HFFc6 (cell line): ENCODE results near the gene RPS5. TPM values are rescaled to one million over a fixed set of nuclear protein-coding genes. Genes with fewer than 3 reads are reported as not detected.

Experiments
- DNase-seq: peaks from one replicate; pipeline ENCODE4 v3.0.0-alpha.2; 2018
- H3K27ac Mint-ChIP-seq: 2 replicates; pipeline ENCODE4 v1.8.0; 2020; ENCODE audit warnings: mild to moderate bottlenecking, mixed read lengths
- H3K27me3 Mint-ChIP-seq: 2 replicates; pipeline ENCODE4 v1.8.0; 2021; ENCODE audit warnings: mild to moderate bottlenecking, moderate library complexity, mixed read lengths; ENCODE audit not compliant: insufficient read depth
- H3K36me3 Mint-ChIP-seq: 2 replicates; pipeline ENCODE4 v1.8.0; 2021; ENCODE audit warnings: low read depth, mixed read lengths
- H3K4me1 Mint-ChIP-seq: 2 replicates; pipeline ENCODE4 v1.8.0; 2020; ENCODE audit warnings: low read depth, mixed read lengths
- H3K4me3 Mint-ChIP-seq: 2 replicates; pipeline ENCODE4 v1.8.0; 2020; ENCODE audit warnings: mild to moderate bottlenecking, moderate library complexity, mixed read lengths
- H3K9me3 Mint-ChIP-seq: 2 replicates; pipeline ENCODE4 v1.8.0; 2020; ENCODE audit warnings: mild to moderate bottlenecking, mixed read lengths
- CTCF ChIP-seq: fragments of 200-600 bp; sonication (generic); IDR thresholded peaks from 2 replicates; pipeline ENCODE4 v1.5.0; 2021; ENCODE audit warnings: antibody characterized with exemption, mild to moderate bottlenecking
- total RNA-seq, 6 experiments: library from RNA; stranded (reverse); fragmentation: NEBNext Ultra II Directional; extraction: Animal tissue kit (Norgen Biotek cat#: 25700); gene quantifications; 2 replicates in 1 of 6; 3 replicates in 5 of 6; pipeline ENCODE4 v1.2.3, GENCODE V29; 2021

The RPS5 gene
- total RNA-seq, 6 experiments from 2014 or later: 958 to 1,072 (median 1,017) TPM

GRCh38 chr19:58380037-58380661 is 6.9 kb upstream of the RPS5 start:
- no peak for TF ChIP-seq CTCF
- no peaks in the 10 kb centered on the region for H3K9me3 Mint-ChIP-seq
- H3K27ac Mint-ChIP-seq: peak overlapping the region; percentile 92
- H3K27me3 Mint-ChIP-seq: no peaks in the 10 kb centered on the region; the same call in 1 of the 2 replicates
- no peak for DNase-seq
- peaks cover 19% of the 10 kb centered on the region for H3K4me1 Mint-ChIP-seq
- peak overlapping the region; percentile 96 for H3K4me3 Mint-ChIP-seq
- H3K36me3 Mint-ChIP-seq: no peaks in the 10 kb centered on the region

GRCh38 chr19:58380662-58381459 is 6.2 kb upstream of the RPS5 start, which contains the start of gene ZNF837:
ZNF837 (minus strand) TSS chr19:58381030; CDS start chr19:58369332, 11,698 bp downstream.
- Mint-ChIP-seq H3K4me1 (peaks cover 26% of the 10 kb centered on the region), H3K27ac (peak within 1 kb of the TSS; percentile 92)
- peak; percentile 100 for DNase-seq

GRCh38 chr19:58381460-58382212 is 5.4 kb upstream of the RPS5 start:
- Mint-ChIP-seq H3K4me3 (peak overlapping the region; percentile 96), H3K36me3 (no peaks in the 10 kb centered on the region), H3K4me1 (peaks cover 29% of the 10 kb centered on the region), H3K27ac (peak overlapping the region; percentile 92), H3K27me3 (no peaks in the 10 kb centered on the region; the same call in 1 of the 2 replicates), H3K9me3 (no peaks in the 10 kb centered on the region)
- DNase-seq: no peak
- no peak for TF ChIP-seq CTCF

More at GRCh38 chr19:58380662-58381459, 6.2 kb upstream of the RPS5 start, which contains the start of gene ZNF837:
- Mint-ChIP-seq H3K9me3 (no peaks in the 10 kb centered on the region), H3K27me3 (no peaks in the 10 kb centered on the region; the same call in 1 of the 2 replicates), H3K4me3 (peak within 1 kb of the TSS; percentile 96), H3K36me3 (no peaks in the 10 kb centered on the region)
- no peak for TF ChIP-seq CTCF

GRCh38 chr19:58382997-58383603 is 4.0 kb upstream of the RPS5 start:
- Mint-ChIP-seq H3K27me3 (peaks cover 9% of the 10 kb centered on the region), H3K4me3 (no peak overlapping the region), H3K9me3 (no peaks in the 10 kb centered on the region), H3K36me3 (peaks cover 10% of the 10 kb centered on the region), H3K27ac (no peak overlapping the region; the same call in 1 of the 2 replicates), H3K4me1 (peaks cover 34% of the 10 kb centered on the region)
- no peak for DNase-seq
- TF ChIP-seq CTCF: no peak

- no peak for DNase-seq
- Mint-ChIP-seq H3K36me3 (peaks cover 25% of the 10 kb centered on the region), H3K27ac (peak overlapping the region; percentile 97), H3K4me3 (peak overlapping the region; percentile 99), H3K27me3 (peaks cover 9% of the 10 kb centered on the region), H3K4me1 (peaks cover 36% of the 10 kb centered on the region), H3K9me3 (no peaks in the 10 kb centered on the region)
- TF ChIP-seq CTCF: no peak
Observed at GRCh38 chr19:58385313-58385890, 1.7 kb upstream of the RPS5 start.
